HG03039 (cell line): ENCODE measurements around the gene CDC26.
"Not testable (repeated sequence)": the region's sequence is repeated elsewhere in the genome, so short reads cannot be mapped to it uniquely, and the experiment has no call there.

Experiments used
- ATAC-seq: cut with Tn5 transposase; IDR thresholded peaks from one replicate; pipeline ENCODE4 v1.9.1; 2021; ENCODE audit warnings: mild to moderate bottlenecking, moderate library complexity; ENCODE audit not compliant: unreplicated experiment

Gene CDC26

DNA sequence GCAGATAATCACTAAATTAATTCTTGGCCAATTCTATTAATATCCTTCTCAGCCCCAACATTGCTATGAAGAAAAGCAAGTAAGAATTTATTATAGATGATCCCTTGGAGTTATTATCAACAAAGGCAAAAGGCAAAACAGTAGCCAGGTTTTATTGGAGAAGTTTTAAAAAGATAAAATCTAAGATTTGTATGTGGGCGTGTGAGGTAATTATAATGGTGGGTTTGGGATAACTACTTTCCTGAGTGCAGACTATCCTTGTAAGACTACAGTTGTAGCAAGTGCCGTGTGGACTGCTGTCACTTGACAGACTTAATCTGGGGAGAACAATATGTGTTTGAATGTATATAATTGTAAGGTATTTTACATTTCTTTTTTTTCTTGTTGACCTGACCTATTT, 30.8 kb downstream of the CDC26 start:
- no peak for ATAC-seq

- ATAC-seq: no peak
Measured at GRCh38 chr9:113241161-113241560, 34.2 kb downstream of the CDC26 start.

GRCh38 chr9:113238859-113239232, 36.5 kb downstream of the CDC26 start:
- ATAC-seq: no peak

DNA sequence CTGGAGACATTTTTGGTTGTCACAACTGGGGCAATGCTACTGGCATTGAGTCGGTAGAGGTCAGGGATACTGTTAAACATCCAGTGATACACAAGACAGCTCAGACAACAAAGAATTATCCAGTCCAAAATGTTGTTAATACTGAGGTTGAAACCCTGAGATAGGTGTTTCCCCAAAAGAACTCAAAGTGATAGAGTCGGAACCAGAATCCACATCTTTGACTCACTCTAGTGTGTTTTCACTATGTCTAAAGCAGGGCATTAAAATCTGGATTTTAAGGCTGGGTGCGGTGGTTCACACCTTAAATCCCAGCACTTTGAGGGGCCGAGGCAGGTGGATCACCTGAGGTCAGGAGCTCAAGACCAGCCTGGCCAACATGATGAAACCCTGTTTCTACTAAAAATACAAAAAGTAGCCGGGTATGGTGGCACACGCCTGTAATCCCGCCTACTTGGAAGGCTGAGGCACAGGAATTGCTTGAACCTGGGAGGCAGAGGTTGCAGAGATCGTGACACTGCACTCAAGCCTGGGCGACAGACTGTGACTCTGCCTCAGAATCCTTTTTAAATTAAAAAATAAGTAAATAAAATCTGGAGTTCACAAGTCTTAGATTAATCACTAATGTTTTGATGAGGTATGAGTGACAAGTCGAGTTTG, 37.0 kb downstream of the CDC26 start:
- ATAC-seq: no peak

GRCh38 chr9:113237026-113237425, 38.3 kb downstream of the CDC26 start:
- ATAC-seq: no peak

DNA sequence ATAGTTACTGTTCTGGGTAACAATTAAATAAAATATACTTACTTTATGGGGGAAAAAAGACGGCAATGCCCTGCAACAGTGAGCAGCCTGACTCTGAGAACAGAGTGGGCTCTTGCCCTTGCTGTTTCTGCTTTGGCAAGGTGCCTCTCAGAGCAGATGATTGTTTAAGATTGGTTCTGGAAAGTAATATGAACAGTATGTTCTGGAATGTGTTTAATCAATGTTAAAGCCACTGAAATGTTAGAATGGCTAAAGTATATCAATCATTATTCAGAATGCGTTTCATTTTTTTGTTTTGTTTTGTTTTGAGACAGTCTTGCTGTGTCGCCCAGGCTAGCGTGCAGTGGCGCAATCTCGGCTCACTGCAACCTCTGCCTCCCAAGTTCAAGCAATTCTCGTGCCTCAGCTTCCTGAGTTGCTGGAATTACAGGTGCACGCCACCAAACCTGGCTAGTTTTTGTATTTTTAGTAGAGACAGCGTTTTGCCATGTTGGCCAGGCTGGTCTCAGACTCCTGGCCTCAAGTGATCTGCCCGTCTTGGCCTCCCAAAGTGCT, 39.6 kb downstream of the CDC26 start:
- ATAC-seq: not testable (repeated sequence)

DNA sequence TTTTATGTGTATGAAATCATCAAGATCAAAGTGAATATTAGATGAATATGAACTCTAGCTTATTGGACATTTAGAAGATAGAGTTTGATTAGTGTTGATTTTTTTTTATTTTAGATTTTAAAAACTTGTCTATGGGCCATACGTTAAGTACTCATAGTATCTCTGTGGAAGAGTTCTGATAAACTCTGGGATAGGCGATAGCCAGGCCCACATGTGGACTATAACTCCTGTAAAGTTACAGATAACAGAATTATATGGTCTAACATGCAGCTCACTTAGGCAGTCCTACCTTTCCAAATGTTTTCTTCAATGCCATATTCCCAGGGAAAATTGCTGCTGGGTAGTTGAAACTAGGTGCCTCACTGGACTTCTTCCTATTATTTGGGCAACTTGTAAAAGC, 43.7 kb downstream of the CDC26 start:
- no peak for ATAC-seq

- no peak for ATAC-seq
Measured at GRCh38 chr9:113228130-113228665, 47.2 kb downstream of the CDC26 start.

- no peak for ATAC-seq
Measured at GRCh38 chr9:113227436-113227835, 47.9 kb downstream of the CDC26 start.

DNA sequence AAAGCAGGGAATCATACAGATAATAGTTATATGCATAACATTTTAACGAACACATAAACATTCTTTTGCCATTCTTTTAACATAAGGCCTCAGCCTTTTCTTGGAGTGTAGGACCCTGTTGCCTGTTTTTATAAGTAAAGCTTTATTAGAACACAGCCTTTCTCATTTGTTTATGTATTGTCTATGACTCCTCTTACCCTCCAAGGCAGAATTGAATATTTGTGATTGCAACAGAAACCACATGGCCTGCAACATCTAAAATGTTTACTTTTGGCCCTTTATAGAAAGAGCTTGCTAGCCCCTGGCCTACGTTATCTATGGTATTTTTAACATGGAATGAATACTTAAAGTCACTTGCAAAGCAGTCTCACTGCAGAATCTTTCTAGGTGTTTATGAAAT, 51.4 kb downstream of the CDC26 start:
- no peak for ATAC-seq

- no peak for ATAC-seq
Measured at GRCh38 chr9:113222482-113222841, 52.9 kb downstream of the CDC26 start.

DNA sequence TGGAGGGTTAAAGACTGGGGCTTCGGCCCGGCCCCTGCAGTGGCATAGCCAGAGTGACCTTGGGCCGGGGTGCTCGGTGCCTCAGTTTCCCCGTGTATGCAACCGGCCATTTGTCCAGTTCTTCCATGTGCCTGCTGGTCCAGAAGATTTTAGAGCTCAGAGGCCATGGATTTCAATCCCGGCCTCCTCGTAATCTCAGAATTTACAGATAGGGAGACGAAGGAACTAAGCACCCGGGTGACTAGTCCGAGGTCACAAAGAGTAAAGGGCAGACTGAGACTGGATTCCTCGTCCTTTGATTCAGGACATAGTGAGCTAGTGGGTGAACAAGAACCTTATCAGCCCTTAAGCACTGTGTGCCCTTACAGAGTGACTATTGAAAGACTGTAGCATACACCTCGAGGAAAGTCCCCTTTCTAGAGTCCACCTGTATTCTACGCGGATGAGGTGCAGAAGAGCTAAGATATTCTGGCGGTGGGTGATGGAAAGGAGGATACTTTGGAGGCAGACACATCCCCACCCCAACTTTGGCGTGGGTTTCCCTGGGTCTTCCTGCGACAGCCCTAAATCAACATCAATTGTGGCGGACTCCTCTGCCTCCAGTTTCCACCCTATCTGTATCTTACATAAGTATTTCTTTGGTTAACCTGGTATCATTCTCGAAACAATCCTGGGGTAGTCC, 53.4 kb downstream of the CDC26 start:
- ATAC-seq: no peak

- ATAC-seq: peak; percentile 89
Measured at GRCh38 chr9:113221003-113221799, 54.2 kb downstream of the CDC26 start, which contains the start of the genes FKBP15 and SLC31A1. Gene FKBP15, minus strand, starts transcription at chr9:113221277. Its CDS starts 34 bp downstream, at chr9:113221243. Gene SLC31A1, plus strand, starts transcription at chr9:113221544. Its CDS starts 34,605 bp downstream, at chr9:113256149.

DNA sequence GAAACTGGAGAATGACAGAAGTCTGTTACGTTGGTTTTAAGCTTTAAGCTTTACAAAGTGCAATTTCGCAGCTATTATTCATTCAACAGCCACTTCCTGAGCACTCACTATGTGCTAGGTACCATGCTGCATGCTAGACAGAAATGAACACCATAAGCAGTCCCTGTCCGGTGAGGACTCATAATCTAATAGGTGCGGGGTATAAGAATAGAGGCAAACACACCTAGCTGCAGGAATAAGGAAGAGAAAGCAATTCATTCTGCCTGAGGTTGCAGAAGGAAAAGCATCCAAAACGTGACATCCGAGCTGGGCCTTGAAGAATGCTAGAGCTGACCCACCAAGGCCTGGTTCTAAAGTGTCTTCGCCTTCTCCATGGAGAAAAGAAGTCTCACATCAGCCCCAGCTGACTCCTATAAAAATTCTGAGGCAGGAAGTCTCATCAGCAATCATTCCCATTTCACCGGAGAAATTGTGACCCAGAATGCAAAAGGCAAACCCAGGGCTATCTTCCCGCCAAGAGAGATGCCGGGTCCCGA, 54.8 kb downstream of the CDC26 start:
- no peak for ATAC-seq

GRCh38 chr9:113219969-113220368, 55.4 kb downstream of the CDC26 start:
- ATAC-seq: peak; percentile 41

- ATAC-seq: peak; percentile 26
Measured at GRCh38 chr9:113219186-113219936, 56.0 kb downstream of the CDC26 start.
